NCI-H2107 (cell line): Measurements from ENCODE around the gene PKLR.
"Not testable (repeated sequence)": the region's sequence is repeated elsewhere in the genome, so short reads cannot be mapped to it uniquely, and the experiment has no call there.

Experiments
- DNase-seq: peaks from one replicate; lab custom pipeline; 2025; lab: John Stamatoyannopoulos, UW

Gene PKLR

GRCh38 chr1:155301342-155301841 is at the start of gene PKLR:
Gene PKLR, minus strand, starts transcription at chr1:155301438. Its CDS starts 43 bp downstream, at chr1:155301395.
- no peak for DNase-seq

- DNase-seq: no peak
These were observed 41.6 kb upstream of the PKLR start for GRCh38 chr1:155342842-155343241.

GRCh38 chr1:155339515-155340097 is 38.4 kb upstream of the PKLR start:
- no peak for DNase-seq

GRCh38 chr1:155334962-155335361 is 33.7 kb upstream of the PKLR start:
- DNase-seq: no peak

- peak; percentile 21 for DNase-seq
These were observed 28.9 kb upstream of the PKLR start for GRCh38 chr1:155329980-155330598.

- not testable (repeated sequence) for DNase-seq
These were observed 27.6 kb upstream of the PKLR start for GRCh38 chr1:155328856-155329255.

- no peak for DNase-seq
These were observed 26.7 kb upstream of the PKLR start for GRCh38 chr1:155327981-155328380.

GRCh38 chr1:155326631-155327037 is 25.4 kb upstream of the PKLR start:
- DNase-seq: no peak

GRCh38 chr1:155326020-155326526 is 24.8 kb upstream of the PKLR start:
- DNase-seq: no peak

GRCh38 chr1:155325603-155325893 is 24.3 kb upstream of the PKLR start:
- DNase-seq: no peak

- DNase-seq: peak; percentile 33
These were observed 23.7 kb upstream of the PKLR start for GRCh38 chr1:155324717-155325602.

- peak; percentile 85 for DNase-seq
These were observed 22.9 kb upstream of the PKLR start for GRCh38 chr1:155324037-155324716.

GRCh38 chr1:155323729-155324036 is 22.4 kb upstream of the PKLR start:
- peak; percentile 56 for DNase-seq

GRCh38 chr1:155322953-155323728 is 21.9 kb upstream of the PKLR start:
- DNase-seq: peak; percentile 77

- no peak for DNase-seq
These were observed 21.3 kb upstream of the PKLR start for GRCh38 chr1:155322571-155322952.

GRCh38 chr1:155321639-155322503 is 20.6 kb upstream of the PKLR start:
- DNase-seq: no peak

- no peak for DNase-seq
These were observed 19.7 kb upstream of the PKLR start, which contains the start of gene RUSC1 for GRCh38 chr1:155320661-155321617. Gene RUSC1, plus strand, starts transcription at chr1:155320894. Its CDS starts 880 bp downstream, at chr1:155321774.

- no peak for DNase-seq
These were observed 19.0 kb upstream of the PKLR start for GRCh38 chr1:155320252-155320651.

- no peak for DNase-seq
These were observed 18.3 kb upstream of the PKLR start for GRCh38 chr1:155319536-155319935.
